ENCODE data around the gene MED28. TPM values are rescaled to one million over a fixed set of nuclear protein-coding genes. Genes with fewer than 3 reads are reported as not detected.

Gene MED28
- total and polyA plus RNA-seq, 10 of the 15 experiments (the other 5 are each of a cell fraction or from before 2014, with no cell fraction given), result 19.9 to 77.4 (median 52.0) TPM

- TF ChIP-seq EGR1 (IDR thresholded peaks at IDR 0.05; ENCODE audit: borderline replicate concordance in 1 of 2, low read depth in 2 of 2, low read length in 2 of 2) (peak in 1 of 2 experiments; percentile 61; a peak in 1 of 3 replicates), SP1 (IDR thresholded peaks at IDR 0.05; ENCODE audit: low read depth, low read length) (peak; percentile 19), SREBF2 (IDR thresholded peaks at IDR 0.05; ENCODE audit: low read length) (no peak), RFX5 (IDR thresholded peaks at IDR 0.05; ENCODE audit: low read depth, low read length) (no peak), ZBTB4 (CRISPR knock-in tag; IDR thresholded peaks at IDR 0.05) (peak; percentile 92), MYB (IDR thresholded peaks at IDR 0.05; ENCODE audit: borderline replicate concordance, low read depth, low read length) (no peak), TCF3 (IDR thresholded peaks at IDR 0.05; ENCODE audit: borderline replicate concordance, insufficient read depth, low read depth, low read length) (no peak), KLF5 (IDR thresholded peaks at IDR 0.05; ENCODE audit: partially characterized antibody) (peak; percentile 58), TARDBP (IDR thresholded peaks at IDR 0.05; ENCODE audit: borderline replicate concordance) (no peak), NFXL1 (IDR thresholded peaks at IDR 0.05; ENCODE audit: borderline replicate concordance) (no peak), CBFB (IDR thresholded peaks at IDR 0.05; ENCODE audit: low read depth) (peak; percentile 89), RAD21 (IDR thresholded peaks at IDR 0.05; ENCODE audit: insufficient read depth, low read depth, low read length) (no peak), BCLAF1 (IDR thresholded peaks at IDR 0.05) (no peak), EP300 (IDR thresholded peaks at IDR 0.05; ENCODE audit: borderline replicate concordance in 1 of 2, control insufficient read depth in 1 of 2, low read depth in 2 of 2, low read length in 2 of 2) (no peak), MEF2B (IDR thresholded peaks at IDR 0.05; ENCODE audit: partially characterized antibody, poor library complexity, severe bottlenecking) (peak; percentile 52), STAT1 (conservative IDR thresholded peaks at IDR 0.05) (0 out of 2 replicates have a peak, but pooled peaks have one; percentile 53), NR2F1 (conservative IDR thresholded peaks at IDR 0.05) (no peak), HDAC2 (IDR thresholded peaks at IDR 0.05) (no peak), CBX5 (IDR thresholded peaks at IDR 0.05; ENCODE audit: low read depth) (no peak), KAT2A (conservative IDR thresholded peaks at IDR 0.05; ENCODE audit: control insufficient read depth, low read depth, low read length) (no peak)
- TF ChIP-seq, protein P1, sequence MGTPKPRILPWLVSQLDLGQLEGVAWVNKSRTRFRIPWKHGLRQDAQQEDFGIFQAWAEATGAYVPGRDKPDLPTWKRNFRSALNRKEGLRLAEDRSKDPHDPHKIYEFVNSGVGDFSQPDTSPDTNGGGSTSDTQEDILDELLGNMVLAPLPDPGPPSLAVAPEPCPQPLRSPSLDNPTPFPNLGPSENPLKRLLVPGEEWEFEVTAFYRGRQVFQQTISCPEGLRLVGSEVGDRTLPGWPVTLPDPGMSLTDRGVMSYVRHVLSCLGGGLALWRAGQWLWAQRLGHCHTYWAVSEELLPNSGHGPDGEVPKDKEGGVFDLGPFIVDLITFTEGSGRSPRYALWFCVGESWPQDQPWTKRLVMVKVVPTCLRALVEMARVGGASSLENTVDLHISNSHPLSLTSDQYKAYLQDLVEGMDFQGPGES (IDR thresholded peaks at IDR 0.05), result no peak
Measured at GRCh38 chr4:17614416-17615299, at the start of gene MED28 (continued).

All from GM12878 (cell line).